C4-2B (cell line): Measurements from ENCODE around the gene MAP2.

Experiments
- H3K27ac ChIP-seq: fragments of 450-650 bp; 2 replicates; pipeline ENCODE4 v1.5.1; 2017
- ZFX ChIP-seq: fragments of 450-650 bp; IDR thresholded peaks from 2 replicates; pipeline ENCODE4 v1.6.1; 2017
- TF ChIP-seq, protein P1 (sequence below): fragments of 450-650 bp; conservative IDR thresholded peaks from 2 replicates; pipeline ENCODE4 v1.5.1; 2017; ENCODE audit warnings: mild to moderate bottlenecking

MAP2 gene

DNA sequence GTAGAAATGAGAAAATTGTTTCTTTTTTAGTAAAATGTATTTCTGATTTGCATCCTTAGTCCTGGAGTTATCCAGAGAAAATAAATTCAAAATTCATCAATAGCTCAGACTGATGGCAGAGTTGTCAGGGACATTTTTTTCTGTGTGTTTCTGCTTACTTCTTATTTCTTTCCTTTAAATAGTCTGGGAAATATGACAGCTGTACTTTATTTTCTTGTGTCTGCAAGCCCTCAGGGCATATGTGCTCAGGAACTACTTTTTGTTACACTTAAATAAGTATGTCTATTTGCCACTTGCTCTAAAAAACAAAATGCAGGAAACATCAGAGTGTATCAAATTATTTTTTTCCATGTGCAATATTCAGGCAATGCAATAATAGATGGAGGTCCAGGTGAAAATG, 221.0 kb downstream of the MAP2 start:
- no peak overlapping the region for H3K27ac ChIP-seq
- TF ChIP-seq, protein P1, sequence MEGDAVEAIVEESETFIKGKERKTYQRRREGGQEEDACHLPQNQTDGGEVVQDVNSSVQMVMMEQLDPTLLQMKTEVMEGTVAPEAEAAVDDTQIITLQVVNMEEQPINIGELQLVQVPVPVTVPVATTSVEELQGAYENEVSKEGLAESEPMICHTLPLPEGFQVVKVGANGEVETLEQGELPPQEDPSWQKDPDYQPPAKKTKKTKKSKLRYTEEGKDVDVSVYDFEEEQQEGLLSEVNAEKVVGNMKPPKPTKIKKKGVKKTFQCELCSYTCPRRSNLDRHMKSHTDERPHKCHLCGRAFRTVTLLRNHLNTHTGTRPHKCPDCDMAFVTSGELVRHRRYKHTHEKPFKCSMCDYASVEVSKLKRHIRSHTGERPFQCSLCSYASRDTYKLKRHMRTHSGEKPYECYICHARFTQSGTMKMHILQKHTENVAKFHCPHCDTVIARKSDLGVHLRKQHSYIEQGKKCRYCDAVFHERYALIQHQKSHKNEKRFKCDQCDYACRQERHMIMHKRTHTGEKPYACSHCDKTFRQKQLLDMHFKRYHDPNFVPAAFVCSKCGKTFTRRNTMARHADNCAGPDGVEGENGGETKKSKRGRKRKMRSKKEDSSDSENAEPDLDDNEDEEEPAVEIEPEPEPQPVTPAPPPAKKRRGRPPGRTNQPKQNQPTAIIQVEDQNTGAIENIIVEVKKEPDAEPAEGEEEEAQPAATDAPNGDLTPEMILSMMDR: no peak

DNA sequence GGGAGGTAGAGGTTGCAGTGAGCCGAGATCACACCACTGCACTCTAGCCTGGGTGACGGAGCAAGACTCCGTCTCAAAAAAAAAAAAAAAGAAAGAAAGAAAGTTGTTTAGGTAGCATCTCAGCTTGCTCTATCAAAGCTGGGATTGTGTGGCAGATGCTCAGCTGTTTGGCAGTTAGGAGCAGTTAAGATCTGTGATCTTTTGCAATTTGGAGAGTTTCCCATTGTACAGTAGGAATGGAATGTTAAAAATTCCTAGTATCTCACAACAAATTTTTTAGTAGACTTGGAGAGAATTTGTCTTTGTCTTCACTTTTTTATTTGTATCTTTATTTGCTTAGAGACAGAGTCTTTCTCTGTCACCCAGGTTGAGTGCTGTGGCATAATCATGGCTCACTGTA, 224.9 kb downstream of the MAP2 start:
- TF ChIP-seq, protein P1: no peak
- no peak for TF ChIP-seq ZFX
- no peak overlapping the region for H3K27ac ChIP-seq

DNA sequence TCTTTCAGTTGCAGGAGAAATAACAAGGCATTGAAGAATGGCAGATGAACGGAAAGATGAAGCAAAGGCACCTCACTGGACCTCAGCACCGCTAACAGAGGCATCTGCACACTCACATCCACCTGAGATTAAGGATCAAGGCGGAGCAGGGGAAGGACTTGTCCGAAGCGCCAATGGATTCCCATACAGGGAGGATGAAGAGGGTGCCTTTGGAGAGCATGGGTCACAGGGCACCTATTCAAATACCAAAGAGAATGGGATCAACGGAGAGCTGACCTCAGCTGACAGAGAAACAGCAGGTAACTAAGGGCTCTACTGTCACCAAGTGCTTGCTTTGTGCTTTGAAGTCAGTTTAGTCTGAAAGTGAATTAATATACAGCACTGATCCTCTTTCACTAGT, 229.3 kb downstream of the MAP2 start:
- TF ChIP-seq, protein P1: no peak
- TF ChIP-seq ZFX: no peak
- no peak overlapping the region for H3K27ac ChIP-seq

DNA sequence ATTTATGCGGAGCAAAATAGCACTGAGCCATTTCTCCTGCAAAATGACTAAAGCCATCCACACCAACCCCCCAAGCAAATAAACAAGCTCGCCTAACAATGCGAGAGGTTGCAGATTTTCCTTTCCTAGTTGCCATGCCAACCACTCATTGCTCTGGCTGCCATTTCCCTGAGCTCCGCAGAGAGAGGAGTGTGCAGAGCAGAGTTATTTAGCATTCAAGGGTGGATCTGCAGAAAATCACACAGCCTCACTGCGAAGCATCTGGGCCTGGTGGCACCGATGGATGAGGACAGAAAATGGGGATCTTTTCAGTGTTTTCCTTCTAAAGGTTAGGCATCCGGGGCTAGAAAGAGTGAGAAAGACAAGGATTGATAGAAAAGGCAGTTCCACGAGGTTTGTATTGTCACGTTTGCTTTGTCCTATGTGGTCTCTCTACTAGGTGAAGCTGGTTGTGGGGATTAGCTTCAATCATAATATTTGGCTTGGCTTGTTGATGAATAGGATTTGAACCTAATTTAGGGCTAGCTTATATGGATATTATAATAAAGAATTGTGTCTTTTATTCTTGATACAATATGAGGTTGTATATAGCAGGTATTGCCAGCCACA, 237.5 kb downstream of the MAP2 start:
- TF ChIP-seq, protein P1: no peak
- no peak for TF ChIP-seq ZFX
- H3K27ac ChIP-seq: no peak overlapping the region

DNA sequence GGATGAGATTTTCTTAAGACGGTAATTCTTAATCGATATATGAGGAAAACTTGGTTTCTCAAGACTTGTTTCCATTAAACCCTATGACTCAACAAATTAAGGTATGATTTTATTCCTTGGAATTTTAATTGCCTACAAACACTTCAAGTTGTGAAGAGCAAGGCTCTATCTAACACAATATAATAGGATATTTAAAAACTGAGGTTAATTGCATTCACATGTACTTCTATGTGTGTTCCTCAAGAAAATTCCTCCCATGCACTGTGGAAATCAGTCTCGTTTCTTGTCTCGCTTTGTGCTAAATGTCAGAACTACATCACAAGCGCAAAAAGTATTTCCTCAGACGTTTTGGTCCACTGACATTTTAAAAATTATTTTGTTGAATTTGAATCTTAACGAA, 238.2 kb downstream of the MAP2 start:
- no peak overlapping the region for H3K27ac ChIP-seq
- TF ChIP-seq, protein P1: no peak
- TF ChIP-seq ZFX: no peak

DNA sequence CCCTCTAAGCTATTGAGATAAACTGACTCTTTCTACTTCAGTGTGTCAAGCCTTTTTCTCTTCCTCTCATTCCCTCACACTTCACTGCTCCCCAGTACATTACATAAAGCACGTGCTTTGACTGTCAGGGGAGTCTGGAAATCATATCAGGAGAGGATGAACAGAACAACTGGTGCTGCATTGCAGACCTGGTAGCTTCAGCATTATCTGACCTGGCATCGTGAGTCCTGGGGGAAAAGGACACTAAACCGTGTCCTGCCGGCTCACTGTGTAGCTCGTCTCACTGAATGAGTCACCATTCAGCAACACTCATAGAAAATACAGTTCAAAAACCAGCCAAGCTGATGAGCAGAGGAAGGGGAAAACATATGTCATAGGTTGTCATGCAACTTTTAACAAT, 239.3 kb downstream of the MAP2 start:
- TF ChIP-seq, protein P1: no peak
- TF ChIP-seq ZFX: no peak
- no peak overlapping the region for H3K27ac ChIP-seq

DNA sequence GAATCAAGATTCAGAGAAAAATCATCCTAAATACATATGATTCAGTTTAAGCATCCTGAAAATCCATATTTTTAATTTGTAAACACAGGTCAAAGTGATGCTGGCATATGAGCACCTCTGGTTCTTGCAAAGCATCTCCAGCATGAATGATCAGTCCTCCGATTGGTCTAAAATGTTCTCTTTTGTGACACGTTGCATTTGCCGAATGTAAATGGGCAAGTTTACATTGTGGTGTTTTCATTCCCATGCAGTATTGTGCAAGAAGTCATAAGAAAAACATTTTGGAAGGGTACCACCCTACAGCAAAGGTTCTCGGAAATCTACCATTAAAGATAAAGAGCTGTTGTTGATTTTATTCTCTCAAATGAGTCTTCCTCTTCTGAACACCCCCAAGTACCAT, 239.8 kb downstream of the MAP2 start:
- H3K27ac ChIP-seq: no peak overlapping the region
- TF ChIP-seq, protein P1: no peak
- TF ChIP-seq ZFX: no peak
